NCI-H2107 treated with DMSO at 0.1 percent for 48 hours (cell line): Measurements from ENCODE around the gene ERVW-1.

Experiments
- DNase-seq: peaks from one replicate; lab custom pipeline; 2025; ENCODE audit not compliant: unreplicated experiment; lab: John Stamatoyannopoulos, UW

ERVW-1 gene

GRCh38 chr7:92432299-92432946 lies 45.3 kb downstream of the ERVW-1 start:
- no peak for DNase-seq

DNA sequence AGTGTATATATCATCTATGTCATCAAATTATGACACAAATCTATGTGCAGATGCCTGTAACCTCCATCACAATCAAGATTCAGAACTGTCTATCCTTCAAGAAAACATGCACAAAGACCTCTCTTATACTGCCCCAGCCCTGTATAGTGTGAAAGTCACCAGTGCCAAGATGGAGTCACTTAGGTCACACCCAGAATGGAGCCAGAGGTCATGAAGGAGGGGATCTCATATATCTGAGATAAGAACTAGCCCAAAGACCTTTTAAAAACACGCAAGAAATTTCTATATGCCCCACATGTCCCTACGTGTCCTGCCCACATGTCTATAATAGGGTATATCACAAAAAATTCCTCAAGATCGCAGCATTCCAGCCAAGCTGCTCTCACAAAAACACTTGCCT lies 50.6 kb downstream of the ERVW-1 start:
- DNase-seq = no peak

- peak; percentile 14 for DNase-seq
Observed at GRCh38 chr7:92425311-92425947, 52.3 kb downstream of the ERVW-1 start.

DNA sequence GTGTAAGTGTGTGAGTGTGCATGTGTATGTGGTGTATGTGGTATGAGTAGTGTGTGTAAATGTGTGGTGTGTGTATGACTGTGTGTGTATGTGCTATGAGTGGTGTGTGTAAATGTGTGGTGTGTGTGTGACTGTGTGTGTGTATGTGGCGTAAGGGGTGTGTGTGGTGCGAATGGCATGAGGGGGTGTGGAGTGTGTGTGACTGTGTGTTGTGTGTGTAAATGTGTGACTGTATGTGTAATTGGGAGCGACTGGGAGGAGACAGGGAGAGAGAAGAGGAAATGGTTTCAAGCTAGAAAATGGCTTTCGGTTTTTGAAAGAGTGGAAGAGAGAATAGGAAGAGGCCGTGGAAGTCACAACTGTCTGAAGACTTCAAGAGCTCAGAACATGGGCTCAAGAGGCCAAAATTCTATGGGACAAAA lies 54.0 kb downstream of the ERVW-1 start:
- DNase-seq = no peak

DNA sequence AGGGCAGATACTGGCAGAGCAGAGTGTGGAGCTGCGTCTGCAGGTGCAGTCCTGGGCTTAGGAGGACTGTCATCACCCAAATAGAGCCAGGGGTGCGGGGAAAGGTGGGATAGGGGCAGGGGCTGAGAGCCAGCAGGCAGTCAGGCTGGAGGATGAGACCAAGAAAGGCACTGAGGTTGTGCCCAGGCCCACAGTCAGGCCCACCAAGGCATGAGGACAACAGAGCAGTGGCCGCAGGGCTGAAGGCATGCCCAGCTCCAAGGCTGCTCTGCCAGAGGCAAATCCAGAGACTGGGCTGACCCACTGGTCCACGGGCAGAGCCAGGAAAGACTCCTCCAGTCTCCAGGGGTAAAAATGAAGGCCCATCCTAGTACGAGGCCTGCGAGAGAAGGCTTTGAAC lies 54.8 kb downstream of the ERVW-1 start:
- no peak for DNase-seq

DNA sequence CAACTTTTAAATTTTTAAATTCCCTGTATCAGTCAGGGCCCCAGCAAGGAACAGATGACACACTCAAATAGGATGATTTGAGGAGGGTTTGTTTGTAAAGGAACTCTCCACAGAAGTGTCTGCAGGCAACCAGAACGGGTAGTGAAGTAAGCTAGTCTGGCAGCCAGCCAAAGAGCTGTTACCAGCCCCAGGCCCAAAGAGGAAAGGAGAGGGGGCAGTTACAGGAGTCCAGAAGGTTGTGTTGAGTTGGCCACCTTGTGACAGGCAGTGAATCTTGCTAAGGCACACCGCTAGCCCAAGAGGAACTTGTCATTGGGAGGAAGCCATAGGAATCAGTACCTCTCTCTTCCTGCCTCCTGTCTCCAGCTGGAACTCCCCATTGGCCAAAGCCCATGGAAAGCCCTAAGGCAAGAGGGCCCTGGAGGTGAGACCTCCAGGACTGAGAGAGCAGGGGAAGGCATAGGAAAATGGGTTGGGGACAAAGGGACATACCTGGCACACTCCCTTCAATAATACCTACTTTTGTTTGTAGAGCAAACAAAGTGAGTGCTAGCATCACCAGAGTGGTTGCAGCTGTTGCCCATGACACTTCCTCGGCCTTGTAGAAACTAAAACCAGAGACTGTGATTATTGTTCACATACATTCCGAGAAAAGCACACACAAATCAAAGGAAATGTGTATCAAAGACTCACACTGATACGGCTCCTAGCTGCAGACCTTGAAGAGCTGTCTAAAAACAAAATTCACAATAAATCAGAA lies 55.9 kb downstream of the ERVW-1 start:
- DNase-seq = peak; percentile 40
